CD4-positive, alpha-beta memory T cell (primary cell): ENCODE results near the gene PSMC3IP. TPM values are rescaled to one million over a fixed set of nuclear protein-coding genes. Genes with fewer than 3 reads are reported as not detected.

Experiments
- CTCF ChIA-PET: fragments of 350-600 bp; sonication (Branson Sonifier 250); formaldehyde crosslinking; loops from one replicate; lab custom pipeline; 2021; ENCODE audit warnings: inconsistent platforms; ENCODE audit not compliant: partially characterized antibody; lab: Charles Lee
- POLR2A ChIA-PET: fragments of 350-600 bp; sonication (Branson Sonifier 250); formaldehyde crosslinking; loops from one replicate; lab custom pipeline; 2021; ENCODE audit not compliant: partially characterized antibody; lab: Charles Lee
- DNase-seq, 5 donors: peaks; one replicate each; pipeline versions ENCODE4 v3.0.0 to v3.0.0-alpha.2; 2020 to 2022; ENCODE audit warnings: mixed read lengths in 1 of 5
- H3K27ac ChIP-seq: one replicate; pipeline ENCODE4 v1.7.0; 2013; ENCODE audit warnings: low read depth, low read length
- H3K27me3 ChIP-seq: 2 replicates; pipeline ENCODE4 v1.7.0; 2013; ENCODE audit warnings: mild to moderate bottlenecking, low read length, moderate library complexity; ENCODE audit not compliant: insufficient read depth
- H3K36me3 ChIP-seq: 2 replicates; pipeline ENCODE4 v1.7.0; 2013; ENCODE audit warnings: mild to moderate bottlenecking, low read length, moderate library complexity; ENCODE audit not compliant: insufficient read depth
- H3K4me1 ChIP-seq: 2 replicates; pipeline ENCODE4 v1.7.0; 2013; ENCODE audit warnings: mild to moderate bottlenecking, low read length, moderate library complexity; ENCODE audit not compliant: insufficient read depth
- H3K4me3 ChIP-seq, 2 donors: one replicate each; pipeline ENCODE4 v1.7.0; 2013; ENCODE audit warnings: low read length in 2 of 2, mild to moderate bottlenecking in 1 of 2
- H3K9me3 ChIP-seq, 2 donors: one replicate each; pipeline ENCODE4 v1.7.0; 2013; ENCODE audit warnings: low read length in 2 of 2, control low read depth in 1 of 2; ENCODE audit not compliant: control insufficient read depth in 1 of 2
- H3K27ac Mint-ChIP-seq, 7 donors: one replicate each; pipeline ENCODE4 v1.8.0; 2020 to 2021; ENCODE audit warnings: mixed read lengths in 7 of 7, mild to moderate bottlenecking in 6 of 7, inconsistent platforms in 3 of 7, moderate library complexity in 3 of 7
- H3K27me3 Mint-ChIP-seq, 2 donors: one replicate each; pipeline ENCODE4 v1.8.0; 2020 to 2021; ENCODE audit warnings: mixed read lengths in 2 of 2
- H3K36me3 Mint-ChIP-seq, 2 donors: one replicate each; pipeline ENCODE4 v1.8.0; 2020 to 2021; ENCODE audit warnings: mixed read lengths in 2 of 2, inconsistent platforms in 1 of 2, mild to moderate bottlenecking in 1 of 2
- H3K4me1 Mint-ChIP-seq, 4 donors: one replicate each; pipeline ENCODE4 v1.8.0; 2020 to 2021; ENCODE audit warnings: mixed read lengths in 4 of 4, mild to moderate bottlenecking in 1 of 4
- H3K4me3 Mint-ChIP-seq, 8 donors: one replicate each; pipeline ENCODE4 v1.8.0; 2020 to 2021; ENCODE audit warnings: mixed read lengths in 8 of 8, mild to moderate bottlenecking in 7 of 8, moderate library complexity in 6 of 8, inconsistent platforms in 3 of 8
- H3K9me3 Mint-ChIP-seq, 8 donors: one replicate each; pipeline ENCODE4 v1.8.0; 2020 to 2021; ENCODE audit warnings: mixed read lengths in 8 of 8, mild to moderate bottlenecking in 5 of 8, inconsistent platforms in 3 of 8, moderate library complexity in 1 of 8
- intact Hi-C: fragments of 100-400 bp; cut with micrococcal nuclease; formaldehyde crosslinking; loops from one replicate; pipeline ENCODE4 v1.15.1; 2023
- polyA plus RNA-seq, 2 donors: library from polyadenylated mRNA; unstranded; fragments of 300-500 nt; fragmentation: Illumina TruSeq; gene quantifications; one replicate each; pipeline ENCODE4 v1.2.3, GENCODE V29; 2021
- total RNA-seq, 2 experiments: library from RNA; stranded (reverse); gene quantifications; one replicate each; pipeline ENCODE4 v1.2.3, GENCODE V29; 2021

The PSMC3IP gene
- total and polyA plus RNA-seq, 4 experiments from 2014 or later, result 0.93 to 4.5 (median 2.6) TPM

DNA sequence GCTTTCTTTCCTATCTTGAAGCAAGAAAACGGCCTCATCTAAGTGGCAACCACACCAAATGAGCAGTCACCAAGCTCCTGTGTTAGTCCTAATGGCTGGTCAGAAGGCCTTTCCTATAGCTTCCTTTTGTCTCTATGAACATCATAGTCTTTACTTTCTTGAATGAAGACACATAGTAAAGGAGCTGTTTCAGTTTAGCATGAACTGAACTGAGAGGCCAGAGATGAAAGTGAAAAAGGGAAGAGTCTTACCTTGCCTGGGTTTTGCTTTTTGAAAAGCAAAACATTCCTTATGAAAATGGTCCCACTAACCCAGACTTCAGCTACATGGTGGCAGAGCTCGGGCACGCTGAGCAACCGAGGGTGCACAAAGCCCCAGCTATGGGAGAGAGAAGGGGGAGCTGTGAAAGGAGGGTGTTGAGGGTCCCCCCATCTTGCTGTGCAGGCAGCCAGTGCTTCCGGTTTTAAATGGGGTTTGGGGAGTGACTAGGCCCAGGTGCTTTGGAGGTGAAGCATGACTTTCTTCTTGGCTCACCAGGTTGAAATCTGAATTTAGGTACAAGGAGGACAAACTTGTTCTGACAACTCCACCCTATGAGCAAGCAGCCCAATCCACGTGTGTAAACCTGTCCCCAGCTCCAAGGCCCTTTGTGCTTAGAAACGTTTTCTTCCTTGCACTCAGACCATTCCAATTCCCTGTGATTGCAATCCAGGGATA lies 9.1 kb upstream of the PSMC3IP start:
- Histone ChIP-seq H3K27me3 (no peaks in the 10 kb centered on the region), H3K9me3 (no peaks in the 10 kb centered on the region), H3K4me1 (no peaks in the 10 kb centered on the region), H3K36me3 (peaks cover 93% of the 10 kb centered on the region), H3K27ac (no peak overlapping the region), H3K4me3 (no peak overlapping the region)
- H3K4me3 Mint-ChIP-seq, result no peak overlapping the region
- ChIA-PET CTCF (interaction anchor here (1.2 to 4.9 kb wide), 3 partner anchors 8 to 39 kb away, joined by 3 to 35 read pairs (median 3); partner anchors contain the start of gene PSMC3IP), POLR2A (interaction anchor here (1.0 to 2.2 kb wide), 3 partner anchors 9 to 21 kb away, joined by 3 to 12 read pairs (median 3); partner anchors contain the start of gene PSMC3IP)
- DNase-seq, result no peak
- peaks cover 0 to 9% (median 1%) of the 10 kb centered on the region in 4 donors for H3K4me1 Mint-ChIP-seq
- H3K27me3 Mint-ChIP-seq, result no peaks in the 10 kb centered on the region
- H3K27ac Mint-ChIP-seq, result peak overlapping the region in 3 of 7 donors; percentile 29 to 77 (median 57)
- intact Hi-C loops, result no loop called here
- peaks cover 44 to 85% of the 10 kb centered on the region in 2 donors for H3K36me3 Mint-ChIP-seq
- H3K9me3 Mint-ChIP-seq, result no peaks in the 10 kb centered on the region

- peaks cover 38 to 88% of the 10 kb centered on the region in 2 donors for H3K36me3 Mint-ChIP-seq
- H3K27ac Mint-ChIP-seq, result peak overlapping the region in 2 of 7 donors; percentile 13 to 29
Observed at GRCh38 chr17:42585353-42585752, 7.8 kb upstream of the PSMC3IP start.

DNA sequence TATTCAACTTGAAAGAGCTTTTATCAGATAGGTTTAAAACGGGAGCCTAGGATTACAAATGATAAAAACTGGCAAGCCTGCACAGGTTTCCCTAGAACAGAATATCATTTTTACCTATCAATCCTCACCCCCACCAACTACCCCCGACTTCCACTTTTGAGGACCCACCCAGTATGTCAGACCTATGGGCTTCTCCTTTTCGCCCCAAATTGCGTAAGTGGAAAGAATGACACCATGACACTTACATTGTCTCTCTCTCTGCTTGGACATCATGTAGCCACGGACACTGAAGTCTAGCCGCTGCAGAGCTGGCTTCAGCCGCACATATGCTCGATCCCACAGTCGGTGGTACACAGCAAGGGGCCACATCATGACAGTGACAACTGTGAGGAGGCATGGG lies 7.4 kb upstream of the PSMC3IP start:
- Mint-ChIP-seq H3K36me3 (peaks cover 38 to 90% of the 10 kb centered on the region in 2 donors), H3K9me3 (no peaks in the 10 kb centered on the region), H3K27me3 (no peaks in the 10 kb centered on the region), H3K4me3 (no peak overlapping the region), H3K4me1 (peaks cover 0 to 6% (median under 1%) of the 10 kb centered on the region in 4 donors), H3K27ac (peak overlapping the region in 2 of 7 donors; percentile 25 to 43)
- H3K4me3 ChIP-seq, result no peak overlapping the region
- POLR2A ChIA-PET, result no interaction called here
- H3K27ac ChIP-seq, result no peak overlapping the region
- CTCF ChIA-PET, result interaction anchor here (1.6 to 2.6 kb wide), 2 partner anchors 33 to 94 kb away, joined by 3 to 7 read pairs; no protein-coding TSS in a partner anchor
- DNase-seq, result no peak
- no peaks in the 10 kb centered on the region for H3K9me3 ChIP-seq
- H3K36me3 ChIP-seq, result peaks cover 87% of the 10 kb centered on the region
- intact Hi-C loops, result no loop called here
- H3K27me3 ChIP-seq, result no peaks in the 10 kb centered on the region
- no peaks in the 10 kb centered on the region for H3K4me1 ChIP-seq

More at GRCh38 chr17:42585353-42585752, 7.8 kb upstream of the PSMC3IP start:
- ChIA-PET CTCF (no interaction called here), POLR2A (interaction anchor here (1.3 kb wide), 1 partner anchor 23 kb away, joined by 3 read pairs; no protein-coding TSS in a partner anchor)
- Histone ChIP-seq H3K36me3 (peaks cover 87% of the 10 kb centered on the region), H3K27ac (no peak overlapping the region), H3K27me3 (no peaks in the 10 kb centered on the region), H3K9me3 (no peaks in the 10 kb centered on the region), H3K4me1 (no peaks in the 10 kb centered on the region), H3K4me3 (no peak overlapping the region)
- H3K9me3 Mint-ChIP-seq, result no peaks in the 10 kb centered on the region
- no peak overlapping the region for H3K4me3 Mint-ChIP-seq
- DNase-seq, result no peak
- H3K4me1 Mint-ChIP-seq, result peaks cover 0 to 6% (median 0%) of the 10 kb centered on the region in 4 donors
- intact Hi-C loops, result no loop called here
- no peaks in the 10 kb centered on the region for H3K27me3 Mint-ChIP-seq

DNA sequence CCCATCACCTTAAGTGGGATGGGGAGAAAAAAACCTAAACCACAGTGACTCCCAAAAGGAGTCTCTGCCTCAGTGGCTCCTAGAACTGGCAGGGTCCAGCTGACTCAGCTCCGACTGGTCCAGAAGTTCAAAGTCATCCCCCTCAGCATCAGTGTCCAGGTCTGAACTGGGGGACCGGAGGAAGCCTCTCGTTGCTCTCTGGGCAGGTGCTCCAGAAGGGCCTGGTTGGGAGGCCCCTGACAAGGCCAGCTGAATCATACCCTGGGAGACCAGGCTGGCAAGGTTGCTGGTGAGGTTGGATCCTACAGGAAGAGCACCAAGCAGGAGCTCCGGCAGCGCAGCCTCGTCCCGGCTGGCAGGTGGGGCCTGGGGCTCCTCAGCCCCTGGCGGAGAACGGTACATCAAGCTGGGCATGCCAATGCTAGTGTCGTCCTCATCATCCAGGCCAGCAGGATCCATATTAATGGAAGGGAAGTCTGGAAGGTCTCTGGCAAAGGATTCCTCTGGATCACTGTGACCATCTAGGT lies 4.3 kb upstream of the PSMC3IP start:
- Histone ChIP-seq H3K9me3 (no peaks in the 10 kb centered on the region), H3K27me3 (no peaks in the 10 kb centered on the region), H3K36me3 (peaks cover 63% of the 10 kb centered on the region), H3K27ac (no peak overlapping the region), H3K4me1 (peaks cover 14% of the 10 kb centered on the region), H3K4me3 (no peak overlapping the region)
- ChIA-PET CTCF (interaction anchor here (0.5 to 2.4 kb wide), 6 partner anchors 10 to 190 kb away, joined by 3 to 8 read pairs (median 5); no protein-coding TSS in a partner anchor), POLR2A (interaction anchor here (0.7 to 1.6 kb wide), 3 partner anchors 24 to 28 kb away, joined by 3 to 6 read pairs (median 3); partner anchors contain the start of gene TUBG1)
- Mint-ChIP-seq H3K9me3 (peaks cover 0 to 3% (median 0%) of the 10 kb centered on the region in 8 donors), H3K4me1 (peaks cover 8 to 27% (median 13%) of the 10 kb centered on the region in 4 donors), H3K36me3 (peaks cover 30 to 81% of the 10 kb centered on the region in 2 donors), H3K4me3 (no peak overlapping the region), H3K27me3 (no peaks in the 10 kb centered on the region), H3K27ac (no peak overlapping the region)
- DNase-seq, result no peak
- intact Hi-C loops, result no loop called here

GRCh38 chr17:42579794-42580551 lies 2.4 kb upstream of the PSMC3IP start:
- intact Hi-C loops, result loop anchor here (2.0 to 5.0 kb wide), 2 partner anchors 48 to 357 kb away; no protein-coding TSS in a partner anchor

GRCh38 chr17:42578282-42578869 lies 847 bp upstream of the PSMC3IP start:
- Mint-ChIP-seq H3K4me1 (peaks cover 15 to 40% (median 22%) of the 10 kb centered on the region in 4 donors), H3K4me3 (peak overlapping the region; percentile 96 to 99 (median 99)), H3K36me3 (peaks cover 20 to 58% of the 10 kb centered on the region in 2 donors), H3K27ac (peak overlapping the region; percentile 38 to 99 (median 97)), H3K9me3 (peaks cover 0 to 3% (median 0%) of the 10 kb centered on the region in 8 donors), H3K27me3 (no peaks in the 10 kb centered on the region)
- peak overlapping the region; percentile 84 for H3K27ac ChIP-seq
- H3K36me3 ChIP-seq, result peaks cover 35% of the 10 kb centered on the region
- peaks cover 17% of the 10 kb centered on the region for H3K4me1 ChIP-seq
- peak; percentile 53 to 81 (median 59) for DNase-seq
- POLR2A ChIA-PET, result interaction anchor here (0.6 to 5.1 kb wide), 22 partner anchors 8 to 783 kb away, joined by 3 to 73 read pairs (median 8); partner anchors contain the start of genes BECN1, COASY, HSD17B1 and MLX
- intact Hi-C loops, result loop anchor here (1.0 to 5.0 kb wide), 5 partner anchors 46 to 358 kb away; partner anchors contain the start of gene BECN1
- H3K9me3 ChIP-seq, result no peaks in the 10 kb centered on the region
- CTCF ChIA-PET, result interaction anchor here (0.8 to 4.3 kb wide), 44 partner anchors 8 to 419 kb away, joined by 3 to 64 read pairs (median 6); partner anchors contain the start of genes BECN1, COASY, MLX and RAMP2
- no peaks in the 10 kb centered on the region for H3K27me3 ChIP-seq
- H3K4me3 ChIP-seq, result peak overlapping the region; percentile 83 to 100

More at GRCh38 chr17:42579794-42580551, 2.4 kb upstream of the PSMC3IP start:
- no peaks in the 10 kb centered on the region for H3K9me3 ChIP-seq
- H3K4me1 ChIP-seq, result peaks cover 17% of the 10 kb centered on the region
- Mint-ChIP-seq H3K36me3 (peaks cover 18 to 62% of the 10 kb centered on the region in 2 donors), H3K4me3 (peak overlapping the region in 4 of 8 donors; percentile 7 to 53 (median 30)), H3K27ac (peak overlapping the region in 5 of 7 donors; percentile 37 to 86 (median 64)), H3K4me1 (peaks cover 14 to 35% (median 21%) of the 10 kb centered on the region in 4 donors), H3K27me3 (no peaks in the 10 kb centered on the region), H3K9me3 (peaks cover 0 to 3% (median 0%) of the 10 kb centered on the region in 8 donors)
- CTCF ChIA-PET, result interaction anchor here (0.8 to 4.3 kb wide), 9 partner anchors 8 to 100 kb away, joined by 3 to 64 read pairs (median 6); partner anchors contain the start of genes RETREG3 and TUBG1
- peaks cover 45% of the 10 kb centered on the region for H3K36me3 ChIP-seq
- POLR2A ChIA-PET, result interaction anchor here (0.9 to 5.1 kb wide), 3 partner anchors 14 to 418 kb away, joined by 5 to 73 read pairs (median 9); partner anchors contain the start of genes MLX and RPL27
- no peak overlapping the region for H3K27ac ChIP-seq
- no peak for DNase-seq
- H3K27me3 ChIP-seq, result no peaks in the 10 kb centered on the region
- H3K4me3 ChIP-seq, result no peak overlapping the region
